H9 (cell line): ENCODE results near the gene ALDOA. TPM values are rescaled to one million over a fixed set of nuclear protein-coding genes. Genes with fewer than 3 reads are reported as not detected.

Experiments used
- DNase-seq: peaks from one replicate; pipeline ENCODE4 v3.0.0-alpha.2; 2017
- H2AFZ ChIP-seq: one replicate; pipeline ENCODE4 v1.6.1; 2013; ENCODE audit warnings: mild to moderate bottlenecking, low read length, control low read depth, moderate library complexity
- H2AK5ac ChIP-seq: 2 replicates; pipeline ENCODE4 v1.6.1; 2013; ENCODE audit warnings: low read length, control low read depth, mixed read lengths; ENCODE audit not compliant: insufficient read length
- H2BK120ac ChIP-seq: one replicate; pipeline ENCODE4 v1.6.1; 2013; ENCODE audit warnings: low read depth, mild to moderate bottlenecking, low read length, control low read depth, inconsistent platforms; ENCODE audit not compliant: poor library complexity, severe bottlenecking
- H2BK12ac ChIP-seq: 2 replicates; pipeline ENCODE4 v1.6.1; 2013; ENCODE audit warnings: low read length, control low read depth, mixed read lengths, low read depth; ENCODE audit not compliant: insufficient read length
- H2BK15ac ChIP-seq: 2 replicates; pipeline ENCODE4 v1.6.1; 2013; ENCODE audit warnings: low read depth, low read length, control low read depth
- H2BK20ac ChIP-seq: one replicate; pipeline ENCODE4 v1.6.1; 2013; ENCODE audit warnings: low read depth, mild to moderate bottlenecking, low read length, control low read depth, inconsistent platforms; ENCODE audit not compliant: poor library complexity, severe bottlenecking
- H2BK5ac ChIP-seq: 2 replicates; pipeline ENCODE4 v1.6.1; 2013; ENCODE audit warnings: low read length, control low read depth, mixed read lengths; ENCODE audit not compliant: insufficient read length
- H3K14ac ChIP-seq: 2 replicates; pipeline ENCODE4 v1.6.1; 2013; ENCODE audit warnings: low read length, control low read depth; ENCODE audit not compliant: insufficient read depth
- H3K18ac ChIP-seq: 2 replicates; pipeline ENCODE4 v1.6.1; 2013; ENCODE audit warnings: low read depth, mild to moderate bottlenecking, mixed read lengths, low read length, control low read depth; ENCODE audit not compliant: insufficient read length
- H3K23ac ChIP-seq: 2 replicates; pipeline ENCODE4 v1.6.1; 2013; ENCODE audit warnings: low read length, control low read depth, mixed read lengths, low read depth; ENCODE audit not compliant: insufficient read length
- H3K23me2 ChIP-seq: 2 replicates; pipeline ENCODE4 v1.6.1; 2013; ENCODE audit warnings: low read depth, mild to moderate bottlenecking, mixed read lengths, low read length, control low read depth; ENCODE audit not compliant: insufficient read length, poor library complexity, severe bottlenecking
- H3K27ac ChIP-seq: 2 replicates; pipeline ENCODE4 v1.5.1; 2013; ENCODE audit warnings: low read length, control low read depth, mixed read lengths, low read depth; ENCODE audit not compliant: insufficient read length
- H3K27me3 ChIP-seq: 2 replicates; pipeline ENCODE4 v1.6.1; 2013; ENCODE audit warnings: low read length, control low read depth, inconsistent platforms; ENCODE audit not compliant: insufficient read depth
- H3K4ac ChIP-seq: 2 replicates; pipeline ENCODE4 v1.6.1; 2013; ENCODE audit warnings: low read depth, mild to moderate bottlenecking, control low read depth, inconsistent platforms, low read length, moderate library complexity
- H3K4me1 ChIP-seq: 2 replicates; pipeline ENCODE4 v1.6.1; 2013; ENCODE audit warnings: low read length, control low read depth, inconsistent platforms; ENCODE audit not compliant: insufficient read depth
- H3K4me2 ChIP-seq: 2 replicates; pipeline ENCODE4 v1.6.1; 2013; ENCODE audit warnings: low read length, control low read depth, mixed read lengths; ENCODE audit not compliant: insufficient read length, insufficient read depth
- H3K56ac ChIP-seq: 2 replicates; pipeline ENCODE4 v1.6.1; 2013; ENCODE audit warnings: low read depth, mild to moderate bottlenecking, mixed read lengths, low read length, control low read depth; ENCODE audit not compliant: insufficient read length
- H3K79me1 ChIP-seq: 2 replicates; pipeline ENCODE4 v1.6.1; 2013; ENCODE audit warnings: low read depth, mild to moderate bottlenecking, moderate library complexity, low read length, control low read depth, inconsistent platforms; ENCODE audit not compliant: insufficient read depth, poor library complexity, severe bottlenecking
- H3K79me2 ChIP-seq: 2 replicates; pipeline ENCODE4 v1.6.1; 2013; ENCODE audit warnings: low read length, control low read depth, inconsistent platforms; ENCODE audit not compliant: insufficient read depth
- H3K9ac ChIP-seq: 2 replicates; pipeline ENCODE4 v1.6.1; 2013; ENCODE audit warnings: low read length, control low read depth, mixed read lengths; ENCODE audit not compliant: insufficient read length; ENCODE audit errors: extremely low read depth
- H3K9me3 ChIP-seq: one replicate; pipeline ENCODE4 v1.6.1; 2013; ENCODE audit warnings: low read depth, low read length, inconsistent platforms; ENCODE audit not compliant: control insufficient read depth
- H3T11ph ChIP-seq: one replicate; pipeline ENCODE4 v1.6.1; 2013; ENCODE audit warnings: mild to moderate bottlenecking, low read length, control low read depth, inconsistent platforms
- H4K20me1 ChIP-seq: one replicate; pipeline ENCODE4 v1.6.1; 2013; ENCODE audit not compliant: control insufficient read depth, insufficient read length, insufficient read depth
- H4K5ac ChIP-seq: 2 replicates; pipeline ENCODE4 v1.6.1; 2013; ENCODE audit warnings: low read depth, mild to moderate bottlenecking, mixed read lengths, low read length, control low read depth; ENCODE audit not compliant: insufficient read length
- H4K8ac ChIP-seq: replicated peaks from 2 replicates; pipeline ENCODE4 v1.6.1; 2013; ENCODE audit warnings: low read length, control low read depth, mixed read lengths, low read depth; ENCODE audit not compliant: insufficient read length
- H4K91ac ChIP-seq: 2 replicates; pipeline ENCODE4 v1.6.1; 2013; ENCODE audit warnings: low read depth, mild to moderate bottlenecking, moderate library complexity, mixed read lengths, low read length, control low read depth; ENCODE audit not compliant: insufficient read length
- H3K27ac Mint-ChIP-seq, 3 experiments: 2 replicates in 2 of 3; 3 replicates in 1 of 3; pipeline ENCODE4 v1.8.0; 2020 to 2021; ENCODE audit warnings: mixed read lengths in 3 of 3, mild to moderate bottlenecking in 1 of 3, moderate library complexity in 1 of 3
- H3K27me3 Mint-ChIP-seq: 2 replicates; pipeline ENCODE4 v1.8.0; 2021; ENCODE audit warnings: low read depth, mild to moderate bottlenecking, moderate library complexity, mixed read lengths
- H3K36me3 Mint-ChIP-seq, 3 experiments: 2 replicates in 2 of 3; 3 replicates in 1 of 3; pipeline ENCODE4 v1.8.0; 2020 to 2021; ENCODE audit warnings: low read depth in 3 of 3, mixed read lengths in 3 of 3; ENCODE audit not compliant: insufficient read depth in 1 of 3
- H3K4me1 Mint-ChIP-seq, 2 experiments: 2 replicates each; pipeline ENCODE4 v1.8.0; 2020; ENCODE audit warnings: mixed read lengths in 2 of 2
- H3K4me3 Mint-ChIP-seq, 2 experiments: 2 replicates in 1 of 2; 3 replicates in 1 of 2; pipeline ENCODE4 v1.8.0; 2020 to 2021; ENCODE audit warnings: mild to moderate bottlenecking in 2 of 2, mixed read lengths in 2 of 2, moderate library complexity in 1 of 2
- H3K9me3 Mint-ChIP-seq, 2 experiments: 2 replicates in 1 of 2; 3 replicates in 1 of 2; pipeline ENCODE4 v1.8.0; 2020; ENCODE audit warnings: mild to moderate bottlenecking in 2 of 2, mixed read lengths in 2 of 2, moderate library complexity in 1 of 2
- CTCF ChIP-seq: fragments of 200-600 bp; sonication (generic); conservative IDR thresholded peaks from 3 replicates; pipeline ENCODE4 v1.8.0; 2021; ENCODE audit warnings: antibody characterized with exemption, mild to moderate bottlenecking
- WGBS: extraction: QIAGEN DNeasy Blood & Tissue Kit; methylation state at CpG from one replicate; pipeline ENCODE4 v1.1.7; 2013; ENCODE audit warnings: missing lambda C conversion rate, low lambda C conversion rate, mixed read lengths; ENCODE audit not compliant: insufficient read length; ENCODE audit errors: extremely low coverage; 5-methylcytosine and 5-hydroxymethylcytosine counted together
- total RNA-seq: library from RNA; stranded (reverse); gene quantifications from 2 replicates; pipeline ENCODE4 v1.2.1, GENCODE V29; 2021

ALDOA gene
- total RNA-seq, 1 experiment from 2014 or later, result 1,356 TPM

GRCh38 chr16:30117768-30118167 lies 52.2 kb downstream of the ALDOA start:
- Mint-ChIP-seq H3K27ac (no peak overlapping the region), H3K4me3 (no peak overlapping the region), H3K9me3 (no peaks in the 10 kb centered on the region), H3K4me1 (peaks cover 8 to 10% of the 10 kb centered on the region in 2 experiments), H3K36me3 (peaks cover 0 to 28% (median 16%) of the 10 kb centered on the region in 3 experiments; a peak in 6 of 7 replicates), H3K27me3 (no peaks in the 10 kb centered on the region)
- no peak overlapping the region for H2AK5ac ChIP-seq
- no peaks in the 10 kb centered on the region for H3K9me3 ChIP-seq
- no peak overlapping the region for H2AFZ ChIP-seq
- no peaks in the 10 kb centered on the region for H4K20me1 ChIP-seq
- H3K4me1 ChIP-seq, result no peaks in the 10 kb centered on the region
- H2BK120ac ChIP-seq, result no peak overlapping the region
- no peak overlapping the region for H3T11ph ChIP-seq
- no peak overlapping the region for H3K18ac ChIP-seq
- H3K23ac ChIP-seq, result no peak overlapping the region
- no peak overlapping the region for H3K56ac ChIP-seq
- H2BK20ac ChIP-seq, result no peak overlapping the region
- no peak overlapping the region for H4K8ac ChIP-seq
- H3K9ac ChIP-seq, result no peak overlapping the region
- no peak for DNase-seq
- H3K23me2 ChIP-seq, result peaks cover 3% of the 10 kb centered on the region
- no peaks in the 10 kb centered on the region for H3K79me1 ChIP-seq
- H4K91ac ChIP-seq, result no peak overlapping the region
- no peak overlapping the region for H3K14ac ChIP-seq
- no peak for TF ChIP-seq CTCF
- H2BK15ac ChIP-seq, result no peak overlapping the region
- no peaks in the 10 kb centered on the region for H3K79me2 ChIP-seq
- no peak overlapping the region for H3K27ac ChIP-seq
- H2BK5ac ChIP-seq, result no peak overlapping the region
- no peak overlapping the region for H4K5ac ChIP-seq
- H3K4ac ChIP-seq, result no peak overlapping the region
- H2BK12ac ChIP-seq, result no peak overlapping the region
- H3K27me3 ChIP-seq, result no peaks in the 10 kb centered on the region; the same call in 1 of the 2 replicates
- no CpG with 5 or more reads among the region's 10 CpGs for WGBS
- H3K4me2 ChIP-seq, result no peak overlapping the region
